ENCODE results near the gene RGS4.

RGS4 gene

GRCh38 chr1:163069142-163069541 is at the start of gene RGS4:
TSS of gene RGS4 (plus strand) at chr1:163069361. CDS start at chr1:163069485, 124 bp downstream.
- Histone ChIP-seq H2AFZ (ENCODE audit: low read depth, low read length) (no peak within 1 kb of the TSS), H3K4me2 (ENCODE audit: insufficient read depth, low read length) (no peak within 1 kb of the TSS), H3K27ac (ENCODE audit: low read length) (no peak within 1 kb of the TSS), H3K4me1 (ENCODE audit: insufficient read depth, low read length) (no peaks in the 10 kb centered on the region), H3K27me3 (ENCODE audit: insufficient read depth, low read length, poor library complexity) (peaks cover 22% of the 10 kb centered on the region), H3K9me3 (ENCODE audit: insufficient read depth, low read length, severe bottlenecking) (no peaks in the 10 kb centered on the region), H4K20me1 (ENCODE audit: insufficient read depth, low read length) (no peaks in the 10 kb centered on the region; the same call in 1 of the 2 replicates), H3K36me3 (ENCODE audit: insufficient read depth, low read length) (no peaks in the 10 kb centered on the region), H3K79me2 (ENCODE audit: insufficient read depth, low read length) (no peaks in the 10 kb centered on the region), H3K9ac (ENCODE audit: low read depth, low read length) (no peak within 1 kb of the TSS), H3K4me3 (ENCODE audit: low read depth in 1 of 2, low read length in 2 of 2) (no peak within 1 kb of the TSS)
- TF ChIP-seq CTCF (IDR thresholded peaks at IDR 0.05; ENCODE audit: borderline replicate concordance, extremely low read depth, low read length, poor library complexity, severe bottlenecking) (no peak), EZH2 (IDR thresholded peaks at IDR 0.05; ENCODE audit: borderline replicate concordance, low read depth, low read length, severe bottlenecking) (no peak)
- DNase-seq (no peak), ATAC-seq (ENCODE audit: insufficient read depth, low read depth) (no peak)

- Histone ChIP-seq H3K36me3 (ENCODE audit: insufficient read depth, low read length) (no peaks in the 10 kb centered on the region), H3K27me3 (ENCODE audit: insufficient read depth, low read length, poor library complexity) (no peaks in the 10 kb centered on the region), H3K9ac (ENCODE audit: low read depth, low read length) (no peak overlapping the region), H4K20me1 (ENCODE audit: insufficient read depth, low read length) (no peaks in the 10 kb centered on the region), H3K4me3 (ENCODE audit: low read depth in 1 of 2, low read length in 2 of 2) (no peak overlapping the region), H3K4me1 (ENCODE audit: insufficient read depth, low read length) (no peaks in the 10 kb centered on the region), H3K9me3 (ENCODE audit: insufficient read depth, low read length, severe bottlenecking) (peaks cover 7% of the 10 kb centered on the region), H3K4me2 (ENCODE audit: insufficient read depth, low read length) (no peak overlapping the region), H3K27ac (ENCODE audit: low read length) (no peak overlapping the region), H3K79me2 (ENCODE audit: insufficient read depth, low read length) (no peaks in the 10 kb centered on the region), H2AFZ (ENCODE audit: low read depth, low read length) (no peak overlapping the region)
- no peak for ATAC-seq (ENCODE audit: insufficient read depth, low read depth)
- TF ChIP-seq EZH2 (IDR thresholded peaks at IDR 0.05; ENCODE audit: borderline replicate concordance, low read depth, low read length, severe bottlenecking): no peak
- TF ChIP-seq CTCF (IDR thresholded peaks at IDR 0.05; ENCODE audit: borderline replicate concordance, extremely low read depth, low read length, poor library complexity, severe bottlenecking): no peak
- DNase-seq: no peak
Observed at GRCh38 chr1:163022129-163022528, 47.0 kb upstream of the RGS4 start.

GRCh38 chr1:163027610-163028009 is 41.6 kb upstream of the RGS4 start:
- Histone ChIP-seq H3K36me3 (ENCODE audit: insufficient read depth, low read length) (no peaks in the 10 kb centered on the region), H3K4me3 (ENCODE audit: low read depth in 1 of 2, low read length in 2 of 2) (no peak overlapping the region), H3K4me1 (ENCODE audit: insufficient read depth, low read length) (no peaks in the 10 kb centered on the region), H3K4me2 (ENCODE audit: insufficient read depth, low read length) (no peak overlapping the region), H3K27me3 (ENCODE audit: insufficient read depth, low read length, poor library complexity) (no peaks in the 10 kb centered on the region), H3K9me3 (ENCODE audit: insufficient read depth, low read length, severe bottlenecking) (peaks cover 3% of the 10 kb centered on the region), H2AFZ (ENCODE audit: low read depth, low read length) (no peak overlapping the region), H3K79me2 (ENCODE audit: insufficient read depth, low read length) (no peaks in the 10 kb centered on the region), H3K27ac (ENCODE audit: low read length) (no peak overlapping the region), H4K20me1 (ENCODE audit: insufficient read depth, low read length) (no peaks in the 10 kb centered on the region), H3K9ac (ENCODE audit: low read depth, low read length) (no peak overlapping the region)
- no peak for ATAC-seq (ENCODE audit: insufficient read depth, low read depth)
- DNase-seq: no peak
- TF ChIP-seq EZH2 (IDR thresholded peaks at IDR 0.05; ENCODE audit: borderline replicate concordance, low read depth, low read length, severe bottlenecking) (no peak), CTCF (IDR thresholded peaks at IDR 0.05; ENCODE audit: borderline replicate concordance, extremely low read depth, low read length, poor library complexity, severe bottlenecking) (no peak)

- no peak overlapping the region for H3K27ac ChIP-seq (ENCODE audit: low read length)
- no peak overlapping the region for H3K4me3 ChIP-seq (ENCODE audit: low read depth in 1 of 2, low read length in 2 of 2)
- no peaks in the 10 kb centered on the region for H3K79me2 ChIP-seq (ENCODE audit: insufficient read depth, low read length)
- no peaks in the 10 kb centered on the region for H3K9me3 ChIP-seq (ENCODE audit: insufficient read depth, low read length, severe bottlenecking)
- H2AFZ ChIP-seq (ENCODE audit: low read depth, low read length): no peak overlapping the region
- ATAC-seq (ENCODE audit: insufficient read depth, low read depth) (no peak), DNase-seq (no peak)
- no peak overlapping the region for H3K4me2 ChIP-seq (ENCODE audit: insufficient read depth, low read length)
- H4K20me1 ChIP-seq (ENCODE audit: insufficient read depth, low read length): no peaks in the 10 kb centered on the region
- H3K9ac ChIP-seq (ENCODE audit: low read depth, low read length): no peak overlapping the region
- TF ChIP-seq EZH2 (IDR thresholded peaks at IDR 0.05; ENCODE audit: borderline replicate concordance, low read depth, low read length, severe bottlenecking): no peak
- H3K36me3 ChIP-seq (ENCODE audit: insufficient read depth, low read length): no peaks in the 10 kb centered on the region
- no peaks in the 10 kb centered on the region for H3K4me1 ChIP-seq (ENCODE audit: insufficient read depth, low read length)
- no peaks in the 10 kb centered on the region for H3K27me3 ChIP-seq (ENCODE audit: insufficient read depth, low read length, poor library complexity)
Observed at GRCh38 chr1:163029901-163030300, 39.3 kb upstream of the RGS4 start.
